ENCODE results near the gene OTUD5. TPM values are rescaled to one million over a fixed set of nuclear protein-coding genes. Genes with fewer than 3 reads are reported as not detected.

OTUD5 gene
- total and polyA plus RNA-seq, 2 of the 13 experiments (the other 11 are each of a cell fraction or from before 2014, with no cell fraction given), result 18.4 to 42.2 TPM

DNA sequence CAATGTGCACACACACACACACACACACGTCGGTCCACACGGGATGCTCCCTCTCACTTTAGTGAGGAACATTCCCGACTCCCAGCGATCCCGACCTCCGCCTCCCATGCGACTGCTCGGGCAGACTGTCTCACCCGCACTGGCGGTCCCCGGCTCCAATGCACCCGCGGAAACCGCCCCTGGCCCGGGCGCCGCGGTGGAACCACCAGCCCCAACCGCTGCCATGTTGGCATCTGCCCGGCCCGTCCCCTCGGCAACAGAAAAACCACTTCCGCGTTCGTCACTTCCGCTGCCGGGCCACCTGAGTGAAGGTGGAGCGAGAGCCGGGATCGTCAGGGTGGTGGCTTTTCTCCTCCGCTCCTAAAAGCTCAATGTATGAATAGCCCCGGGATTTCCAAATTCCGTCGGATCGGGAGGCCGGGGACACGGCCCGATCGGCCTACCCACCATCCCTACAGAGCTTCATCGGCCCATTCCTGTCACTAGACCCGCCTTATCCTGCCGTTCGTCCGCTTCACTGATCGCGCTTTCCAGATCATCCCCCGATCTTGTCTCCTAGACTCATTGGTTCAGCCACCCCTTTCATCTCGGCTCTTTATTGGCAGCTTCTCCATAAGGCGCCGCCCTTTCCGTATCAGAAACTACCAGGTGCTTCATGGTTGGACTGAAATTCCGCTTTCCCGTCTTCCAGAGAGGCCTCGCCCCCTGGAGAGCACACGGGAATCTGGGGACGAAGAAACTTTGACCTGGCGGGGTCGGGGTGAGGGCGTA is 45.8 kb downstream of the OTUD5 start, which contains the start of gene SLC35A2 (continued):
- TF ChIP-seq, protein P1, sequence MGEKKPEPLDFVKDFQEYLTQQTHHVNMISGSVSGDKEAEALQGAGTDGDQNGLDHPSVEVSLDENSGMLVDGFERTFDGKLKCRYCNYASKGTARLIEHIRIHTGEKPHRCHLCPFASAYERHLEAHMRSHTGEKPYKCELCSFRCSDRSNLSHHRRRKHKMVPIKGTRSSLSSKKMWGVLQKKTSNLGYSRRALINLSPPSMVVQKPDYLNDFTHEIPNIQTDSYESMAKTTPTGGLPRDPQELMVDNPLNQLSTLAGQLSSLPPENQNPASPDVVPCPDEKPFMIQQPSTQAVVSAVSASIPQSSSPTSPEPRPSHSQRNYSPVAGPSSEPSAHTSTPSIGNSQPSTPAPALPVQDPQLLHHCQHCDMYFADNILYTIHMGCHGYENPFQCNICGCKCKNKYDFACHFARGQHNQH (CRISPR knock-in tag; IDR thresholded peaks at IDR 0.05), result no peak
- TF ChIP-seq, protein P2, sequence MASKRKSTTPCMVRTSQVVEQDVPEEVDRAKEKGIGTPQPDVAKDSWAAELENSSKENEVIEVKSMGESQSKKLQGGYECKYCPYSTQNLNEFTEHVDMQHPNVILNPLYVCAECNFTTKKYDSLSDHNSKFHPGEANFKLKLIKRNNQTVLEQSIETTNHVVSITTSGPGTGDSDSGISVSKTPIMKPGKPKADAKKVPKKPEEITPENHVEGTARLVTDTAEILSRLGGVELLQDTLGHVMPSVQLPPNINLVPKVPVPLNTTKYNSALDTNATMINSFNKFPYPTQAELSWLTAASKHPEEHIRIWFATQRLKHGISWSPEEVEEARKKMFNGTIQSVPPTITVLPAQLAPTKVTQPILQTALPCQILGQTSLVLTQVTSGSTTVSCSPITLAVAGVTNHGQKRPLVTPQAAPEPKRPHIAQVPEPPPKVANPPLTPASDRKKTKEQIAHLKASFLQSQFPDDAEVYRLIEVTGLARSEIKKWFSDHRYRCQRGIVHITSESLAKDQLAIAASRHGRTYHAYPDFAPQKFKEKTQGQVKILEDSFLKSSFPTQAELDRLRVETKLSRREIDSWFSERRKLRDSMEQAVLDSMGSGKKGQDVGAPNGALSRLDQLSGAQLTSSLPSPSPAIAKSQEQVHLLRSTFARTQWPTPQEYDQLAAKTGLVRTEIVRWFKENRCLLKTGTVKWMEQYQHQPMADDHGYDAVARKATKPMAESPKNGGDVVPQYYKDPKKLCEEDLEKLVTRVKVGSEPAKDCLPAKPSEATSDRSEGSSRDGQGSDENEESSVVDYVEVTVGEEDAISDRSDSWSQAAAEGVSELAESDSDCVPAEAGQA (IDR thresholded peaks at IDR 0.05; ENCODE audit: low read depth), result no peak
- TF ChIP-seq, protein P2 (CRISPR knock-in tag; IDR thresholded peaks at IDR 0.05; ENCODE audit: borderline replicate concordance), result no peak
- no peak for TF ChIP-seq NR3C1 (CRISPR knock-in tag; IDR thresholded peaks at IDR 0.05)
- TF ChIP-seq SMARCE1 (IDR thresholded peaks at IDR 0.05; ENCODE audit: borderline replicate concordance), result no peak
- TF ChIP-seq, protein P3, sequence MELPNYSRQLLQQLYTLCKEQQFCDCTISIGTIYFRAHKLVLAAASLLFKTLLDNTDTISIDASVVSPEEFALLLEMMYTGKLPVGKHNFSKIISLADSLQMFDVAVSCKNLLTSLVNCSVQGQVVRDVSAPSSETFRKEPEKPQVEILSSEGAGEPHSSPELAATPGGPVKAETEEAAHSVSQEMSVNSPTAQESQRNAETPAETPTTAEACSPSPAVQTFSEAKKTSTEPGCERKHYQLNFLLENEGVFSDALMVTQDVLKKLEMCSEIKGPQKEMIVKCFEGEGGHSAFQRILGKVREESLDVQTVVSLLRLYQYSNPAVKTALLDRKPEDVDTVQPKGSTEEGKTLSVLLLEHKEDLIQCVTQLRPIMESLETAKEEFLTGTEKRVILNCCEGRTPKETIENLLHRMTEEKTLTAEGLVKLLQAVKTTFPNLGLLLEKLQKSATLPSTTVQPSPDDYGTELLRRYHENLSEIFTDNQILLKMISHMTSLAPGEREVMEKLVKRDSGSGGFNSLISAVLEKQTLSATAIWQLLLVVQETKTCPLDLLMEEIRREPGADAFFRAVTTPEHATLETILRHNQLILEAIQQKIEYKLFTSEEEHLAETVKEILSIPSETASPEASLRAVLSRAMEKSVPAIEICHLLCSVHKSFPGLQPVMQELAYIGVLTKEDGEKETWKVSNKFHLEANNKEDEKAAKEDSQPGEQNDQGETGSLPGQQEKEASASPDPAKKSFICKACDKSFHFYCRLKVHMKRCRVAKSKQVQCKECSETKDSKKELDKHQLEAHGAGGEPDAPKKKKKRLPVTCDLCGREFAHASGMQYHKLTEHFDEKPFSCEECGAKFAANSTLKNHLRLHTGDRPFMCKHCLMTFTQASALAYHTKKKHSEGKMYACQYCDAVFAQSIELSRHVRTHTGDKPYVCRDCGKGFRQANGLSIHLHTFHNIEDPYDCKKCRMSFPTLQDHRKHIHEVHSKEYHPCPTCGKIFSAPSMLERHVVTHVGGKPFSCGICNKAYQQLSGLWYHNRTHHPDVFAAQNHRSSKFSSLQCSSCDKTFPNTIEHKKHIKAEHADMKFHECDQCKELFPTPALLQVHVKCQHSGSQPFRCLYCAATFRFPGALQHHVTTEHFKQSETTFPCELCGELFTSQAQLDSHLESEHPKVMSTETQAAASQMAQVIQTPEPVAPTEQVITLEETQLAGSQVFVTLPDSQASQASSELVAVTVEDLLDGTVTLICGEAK (IDR thresholded peaks at IDR 0.05), result no peak
- TF ChIP-seq, protein P3 (CRISPR knock-in tag; IDR thresholded peaks at IDR 0.05), result peak; percentile 24; the same call in 1 of the 2 replicates
- TF ChIP-seq TCF12 (IDR thresholded peaks at IDR 0.05), result no peak
- TF ChIP-seq TCF12 (CRISPR knock-in tag; IDR thresholded peaks at IDR 0.05), result no peak
- no peak for TF ChIP-seq ZNF296 (CRISPR knock-in tag; conservative IDR thresholded peaks at IDR 0.05)
- TF ChIP-seq ZNF773 (CRISPR knock-in tag; IDR thresholded peaks at IDR 0.05; ENCODE audit: borderline replicate concordance), result no peak
- TF ChIP-seq TOE1 (CRISPR knock-in tag; IDR thresholded peaks at IDR 0.05), result no peak
- peak; percentile 70 for TF ChIP-seq AGO2 (optimal IDR thresholded peaks at IDR 0.05; ENCODE audit: low read depth, low read length)
- no peak for TF ChIP-seq ZNF570 (CRISPR knock-in tag; IDR thresholded peaks at IDR 0.05; ENCODE audit: borderline replicate concordance)
